Measurements from ENCODE around the gene REC114. TPM values are rescaled to one million over a fixed set of nuclear protein-coding genes. Genes with fewer than 3 reads are reported as not detected.
"Not testable (repeated sequence)": the region's sequence is repeated elsewhere in the genome, so short reads cannot be mapped to it uniquely, and the experiment has no call there.

The REC114 gene
- not detected for polyA plus RNA-seq

GRCh38 chr15:73442968-73443367 is at the start of gene REC114:
TSS of gene REC114 (plus strand) at chr15:73443164. CDS start at chr15:73443186, 22 bp downstream.
- Histone ChIP-seq H3K27ac (ENCODE audit: low read depth in 2 of 2, low read length in 1 of 2) (no peak within 1 kb of the TSS), H3K36me3 (ENCODE audit: control insufficient read depth in 2 of 2, insufficient read depth in 2 of 2, low read length in 1 of 2) (no peaks in the 10 kb centered on the region), H3K4me1 (ENCODE audit: control insufficient read depth in 2 of 2, insufficient read depth in 2 of 2, low read length in 1 of 2) (no peaks in the 10 kb centered on the region), H3K27me3 (ENCODE audit: control insufficient read depth in 1 of 2, insufficient read depth in 2 of 2, low read length in 2 of 2) (no peaks in the 10 kb centered on the region), H3K4me3 (ENCODE audit: low read depth in 1 of 2, low read length in 2 of 2) (no peak within 1 kb of the TSS), H3K9me3 (ENCODE audit: control insufficient read depth in 2 of 2, insufficient read depth in 1 of 2, low read depth in 1 of 2, low read length in 1 of 2) (no peaks in the 10 kb centered on the region)
- 92 to 93% methylated on average over 21 to 22 of the region's 22 CpGs for WGBS, 2 donors

GRCh38 chr15:73393336-73393735 is 49.6 kb upstream of the REC114 start:
- Histone ChIP-seq H3K36me3 (ENCODE audit: control insufficient read depth in 2 of 2, insufficient read depth in 2 of 2, low read length in 1 of 2) (no peaks in the 10 kb centered on the region), H3K9me3 (ENCODE audit: control insufficient read depth in 2 of 2, insufficient read depth in 1 of 2, low read depth in 1 of 2, low read length in 1 of 2) (no peaks in the 10 kb centered on the region), H3K4me1 (ENCODE audit: control insufficient read depth in 2 of 2, insufficient read depth in 2 of 2, low read length in 1 of 2) (no peaks in the 10 kb centered on the region), H3K27me3 (ENCODE audit: control insufficient read depth in 1 of 2, insufficient read depth in 2 of 2, low read length in 2 of 2) (no peaks in the 10 kb centered on the region), H3K27ac (ENCODE audit: low read depth in 2 of 2, low read length in 1 of 2) (no peak overlapping the region), H3K4me3 (ENCODE audit: low read depth in 1 of 2, low read length in 2 of 2) (no peak overlapping the region)
- 52 to 77% methylated on average over 2 of the region's 2 CpGs for WGBS, 2 donors

GRCh38 chr15:73394782-73395181 is 48.2 kb upstream of the REC114 start:
- Histone ChIP-seq H3K9me3 (ENCODE audit: control insufficient read depth in 2 of 2, insufficient read depth in 1 of 2, low read depth in 1 of 2, low read length in 1 of 2) (no peaks in the 10 kb centered on the region), H3K36me3 (ENCODE audit: control insufficient read depth in 2 of 2, insufficient read depth in 2 of 2, low read length in 1 of 2) (no peaks in the 10 kb centered on the region), H3K27ac (ENCODE audit: low read depth in 2 of 2, low read length in 1 of 2) (no peak overlapping the region), H3K4me3 (ENCODE audit: low read depth in 1 of 2, low read length in 2 of 2) (no peak overlapping the region), H3K4me1 (ENCODE audit: control insufficient read depth in 2 of 2, insufficient read depth in 2 of 2, low read length in 1 of 2) (no peaks in the 10 kb centered on the region), H3K27me3 (ENCODE audit: control insufficient read depth in 1 of 2, insufficient read depth in 2 of 2, low read length in 2 of 2) (no peaks in the 10 kb centered on the region)

GRCh38 chr15:73395671-73396070 is 47.3 kb upstream of the REC114 start:
- WGBS, 2 donors: 76 to 86% methylated on average over 2 of the region's 2 CpGs
- Histone ChIP-seq H3K9me3 (ENCODE audit: control insufficient read depth in 2 of 2, insufficient read depth in 1 of 2, low read depth in 1 of 2, low read length in 1 of 2) (no peaks in the 10 kb centered on the region), H3K27me3 (ENCODE audit: control insufficient read depth in 1 of 2, insufficient read depth in 2 of 2, low read length in 2 of 2) (no peaks in the 10 kb centered on the region), H3K4me1 (ENCODE audit: control insufficient read depth in 2 of 2, insufficient read depth in 2 of 2, low read length in 1 of 2) (no peaks in the 10 kb centered on the region), H3K4me3 (ENCODE audit: low read depth in 1 of 2, low read length in 2 of 2) (no peak overlapping the region), H3K36me3 (ENCODE audit: control insufficient read depth in 2 of 2, insufficient read depth in 2 of 2, low read length in 1 of 2) (no peaks in the 10 kb centered on the region), H3K27ac (ENCODE audit: low read depth in 2 of 2, low read length in 1 of 2) (no peak overlapping the region)

GRCh38 chr15:73397461-73397860 is 45.5 kb upstream of the REC114 start:
- Histone ChIP-seq H3K36me3 (ENCODE audit: control insufficient read depth in 2 of 2, insufficient read depth in 2 of 2, low read length in 1 of 2) (no peaks in the 10 kb centered on the region), H3K27ac (ENCODE audit: low read depth in 2 of 2, low read length in 1 of 2) (no peak overlapping the region), H3K9me3 (ENCODE audit: control insufficient read depth in 2 of 2, insufficient read depth in 1 of 2, low read depth in 1 of 2, low read length in 1 of 2) (no peaks in the 10 kb centered on the region), H3K4me3 (ENCODE audit: low read depth in 1 of 2, low read length in 2 of 2) (no peak overlapping the region), H3K4me1 (ENCODE audit: control insufficient read depth in 2 of 2, insufficient read depth in 2 of 2, low read length in 1 of 2) (no peaks in the 10 kb centered on the region), H3K27me3 (ENCODE audit: control insufficient read depth in 1 of 2, insufficient read depth in 2 of 2, low read length in 2 of 2) (no peaks in the 10 kb centered on the region)
- WGBS, 2 donors: 66 to 70% methylated on average over 5 of the region's 5 CpGs

GRCh38 chr15:73398861-73399260 is 44.1 kb upstream of the REC114 start:
- 74 to 79% methylated on average over 4 of the region's 4 CpGs for WGBS, 2 donors
- no peak overlapping the region for H3K4me3 ChIP-seq (ENCODE audit: low read depth in 1 of 2, low read length in 2 of 2)
- H3K36me3 ChIP-seq (ENCODE audit: control insufficient read depth in 2 of 2, insufficient read depth in 2 of 2, low read length in 1 of 2): no peaks in the 10 kb centered on the region
- H3K27ac ChIP-seq (ENCODE audit: low read depth in 2 of 2, low read length in 1 of 2): no peak overlapping the region
- no peaks in the 10 kb centered on the region for H3K4me1 ChIP-seq (ENCODE audit: control insufficient read depth in 2 of 2, insufficient read depth in 2 of 2, low read length in 1 of 2)
- H3K27me3 ChIP-seq (ENCODE audit: control insufficient read depth in 1 of 2, insufficient read depth in 2 of 2, low read length in 2 of 2): no peaks in the 10 kb centered on the region
- H3K9me3 ChIP-seq (ENCODE audit: control insufficient read depth in 2 of 2, insufficient read depth in 1 of 2, low read depth in 1 of 2, low read length in 1 of 2): no peaks in the 10 kb centered on the region

- 72 to 81% methylated on average over 6 of the region's 6 CpGs for WGBS, 2 donors
- H3K27me3 ChIP-seq (ENCODE audit: control insufficient read depth in 1 of 2, insufficient read depth in 2 of 2, low read length in 2 of 2); H3K36me3 ChIP-seq (ENCODE audit: control insufficient read depth in 2 of 2, insufficient read depth in 2 of 2, low read length in 1 of 2); H3K4me3 ChIP-seq (ENCODE audit: low read depth in 1 of 2, low read length in 2 of 2); H3K9me3 ChIP-seq (ENCODE audit: control insufficient read depth in 2 of 2, insufficient read depth in 1 of 2, low read depth in 1 of 2, low read length in 1 of 2); H3K4me1 ChIP-seq (ENCODE audit: control insufficient read depth in 2 of 2, insufficient read depth in 2 of 2, low read length in 1 of 2); H3K27ac ChIP-seq (ENCODE audit: low read depth in 2 of 2, low read length in 1 of 2): not testable (repeated sequence)
Observed at GRCh38 chr15:73400222-73400621, 42.7 kb upstream of the REC114 start.

GRCh38 chr15:73403171-73403570 is 39.8 kb upstream of the REC114 start:
- Histone ChIP-seq H3K27me3 (ENCODE audit: control insufficient read depth in 1 of 2, insufficient read depth in 2 of 2, low read length in 2 of 2) (no peaks in the 10 kb centered on the region), H3K27ac (ENCODE audit: low read depth in 2 of 2, low read length in 1 of 2) (no peak overlapping the region), H3K4me3 (ENCODE audit: low read depth in 1 of 2, low read length in 2 of 2) (no peak overlapping the region), H3K9me3 (ENCODE audit: control insufficient read depth in 2 of 2, insufficient read depth in 1 of 2, low read depth in 1 of 2, low read length in 1 of 2) (no peaks in the 10 kb centered on the region), H3K36me3 (ENCODE audit: control insufficient read depth in 2 of 2, insufficient read depth in 2 of 2, low read length in 1 of 2) (no peaks in the 10 kb centered on the region), H3K4me1 (ENCODE audit: control insufficient read depth in 2 of 2, insufficient read depth in 2 of 2, low read length in 1 of 2) (no peaks in the 10 kb centered on the region)

GRCh38 chr15:73414876-73415275 is 28.1 kb upstream of the REC114 start:
- Histone ChIP-seq H3K27me3 (ENCODE audit: control insufficient read depth in 1 of 2, insufficient read depth in 2 of 2, low read length in 2 of 2) (no peaks in the 10 kb centered on the region), H3K4me1 (ENCODE audit: control insufficient read depth in 2 of 2, insufficient read depth in 2 of 2, low read length in 1 of 2) (no peaks in the 10 kb centered on the region), H3K4me3 (ENCODE audit: low read depth in 1 of 2, low read length in 2 of 2) (no peak overlapping the region), H3K27ac (ENCODE audit: low read depth in 2 of 2, low read length in 1 of 2) (no peak overlapping the region), H3K9me3 (ENCODE audit: control insufficient read depth in 2 of 2, insufficient read depth in 1 of 2, low read depth in 1 of 2, low read length in 1 of 2) (no peaks in the 10 kb centered on the region), H3K36me3 (ENCODE audit: control insufficient read depth in 2 of 2, insufficient read depth in 2 of 2, low read length in 1 of 2) (no peaks in the 10 kb centered on the region)
- WGBS, 2 donors: 71 to 72% methylated on average over 3 of the region's 3 CpGs

GRCh38 chr15:73424506-73424905 is 18.5 kb upstream of the REC114 start:
- WGBS, 2 donors: 94 to 95% methylated on average over 1 of the region's 1 CpG
- H3K36me3 ChIP-seq (ENCODE audit: control insufficient read depth in 2 of 2, insufficient read depth in 2 of 2, low read length in 1 of 2): no peaks in the 10 kb centered on the region
- H3K27me3 ChIP-seq (ENCODE audit: control insufficient read depth in 1 of 2, insufficient read depth in 2 of 2, low read length in 2 of 2): no peaks in the 10 kb centered on the region
- no peak overlapping the region for H3K27ac ChIP-seq (ENCODE audit: low read depth in 2 of 2, low read length in 1 of 2)
- H3K4me1 ChIP-seq (ENCODE audit: control insufficient read depth in 2 of 2, insufficient read depth in 2 of 2, low read length in 1 of 2): no peaks in the 10 kb centered on the region
- no peaks in the 10 kb centered on the region for H3K9me3 ChIP-seq (ENCODE audit: control insufficient read depth in 2 of 2, insufficient read depth in 1 of 2, low read depth in 1 of 2, low read length in 1 of 2)
- H3K4me3 ChIP-seq (ENCODE audit: low read depth in 1 of 2, low read length in 2 of 2): no peak overlapping the region

All from esophagus (tissue), 2 donors.